K562 (cell line): ENCODE data around the gene CSKMT. TPM values are rescaled to one million over a fixed set of nuclear protein-coding genes. Genes with fewer than 3 reads are reported as not detected.

Experiments
- BACH1 ChIP-seq: fragments of 200-800 bp; sonication (Bioruptor generic); IDR thresholded peaks from 2 replicates; pipeline ENCODE4 v1.6.1; 2016; ENCODE audit warnings: missing genetic modification characterization, missing compliant biosample characterization
- CBFA2T2 ChIP-seq: fragments of 450-650 bp; conservative IDR thresholded peaks from 2 replicates; pipeline ENCODE4 v1.6.1; 2017; ENCODE audit warnings: mild to moderate bottlenecking
- GTF2A2 ChIP-seq: IDR thresholded peaks from 2 replicates; pipeline ENCODE4 v1.6.1; 2016; ENCODE audit warnings: mild to moderate bottlenecking, missing genetic modification characterization, missing compliant biosample characterization
- JUNB ChIP-seq: fragments of 450-650 bp; formaldehyde crosslinking; conservative IDR thresholded peaks from 2 replicates; pipeline ENCODE4 v1.4.0; 2020; ENCODE audit warnings: mild to moderate bottlenecking
- POLR3G ChIP-seq: IDR thresholded peaks from 2 replicates; pipeline ENCODE4 v1.6.1; 2011; ENCODE audit not compliant: insufficient read length, insufficient replicate concordance; ENCODE audit errors: extremely low read depth
- SMAD2 ChIP-seq: fragments of 150-350 bp; IDR thresholded peaks from 2 replicates; pipeline ENCODE4 v1.6.1; 2014; ENCODE audit warnings: low read depth, mild to moderate bottlenecking, low read length
- STAG1 ChIP-seq: sonication (generic); formaldehyde crosslinking; IDR thresholded peaks from 2 replicates; pipeline ENCODE4 v1.5.0; 2020; ENCODE audit warnings: missing genetic modification reagents, borderline replicate concordance
- U2AF1 ChIP-seq: fragments of 200-400 bp; formaldehyde crosslinking; optimal IDR thresholded peaks from 2 replicates; pipeline ENCODE3; 2017; ENCODE audit warnings: mild to moderate bottlenecking, low read depth, low read length, moderate library complexity
- ZNF318 ChIP-seq, 2 experiments: fragments of 450-650 bp; IDR thresholded peaks; 2 replicates each; pipeline ENCODE4 v1.6.1; 2016; ENCODE audit warnings: mild to moderate bottlenecking in 2 of 2, borderline replicate concordance in 1 of 2, low read depth in 1 of 2, moderate library complexity in 1 of 2
- ZNF589 ChIP-seq: fragments of 200-800 bp; sonication (Bioruptor generic); IDR thresholded peaks from 2 replicates; pipeline ENCODE4 v1.6.1; 2016; ENCODE audit warnings: low read depth, missing genetic modification characterization, missing compliant biosample characterization
- ZNF699 ChIP-seq: fragments of 250-450 bp; sonication (Bioruptor Pico); IDR thresholded peaks from 2 replicates; pipeline ENCODE4 v1.8.0; 2021; ENCODE audit warnings: mild to moderate bottlenecking, moderate library complexity; ENCODE audit not compliant: insufficient replicate concordance
- ZNF717 ChIP-seq: fragments of 250-450 bp; sonication (Bioruptor Pico); IDR thresholded peaks from 2 replicates; pipeline ENCODE4 v1.5.0; 2021
- ZNF75A ChIP-seq: fragments of 450-650 bp; formaldehyde crosslinking; IDR thresholded peaks from 2 replicates; pipeline ENCODE4 v1.4.0; 2020; ENCODE audit warnings: mild to moderate bottlenecking
- polyA plus RNA-seq, 8 experiments: library from polyadenylated mRNA; depleted of rRNA in 4 of 8; stranded (reverse) in 5 of 8; unstranded in 3 of 8; fragments of >200 nt; fragmentation: Nextera tagmentation in 2 of 8; fragmentation: Illumina TruSeq in 1 of 8; extraction: Ambion mirVana in 2 of 8; extraction: Trizol in 1 of 8; gene quantifications; 2 replicates each; pipeline versions ENCODE4 v1.2.1 to v1.2.3, GENCODE V29; 2011 to 2014; ENCODE audit warnings: inconsistent platforms in 1 of 8, missing spikeins in 1 of 8
- total RNA-seq, 7 experiments: library from RNA; depleted of rRNA in 6 of 7; stranded (reverse); fragments of >200 nt in 6 of 7; fragmentation: Illumina TruSeq in 2 of 7; extraction: Trizol in 2 of 7; gene quantifications; 2 replicates each; pipeline versions ENCODE4 v1.2.1 to v1.2.3, GENCODE V29; 2011 to 2021; ENCODE audit warnings: low replicate concordance in 1 of 7
- TF ChIP-seq, protein P1 (sequence below), 3 experiments: IDR thresholded peaks in 2 of 3; conservative IDR thresholded peaks in 1 of 3; 2 replicates each; pipeline ENCODE4 v1.5.1; 2011 to 2012; ENCODE audit warnings: low read length in 3 of 3, mild to moderate bottlenecking in 3 of 3, control low read depth in 2 of 3, improper control_type of control experiment in 1 of 3, inconsistent platforms in 1 of 3, low read depth in 1 of 3, mixed read lengths in 1 of 3, moderate library complexity in 1 of 3; ENCODE audit not compliant: insufficient read depth in 2 of 3
- TF ChIP-seq, protein P2 (sequence below): fragments of 200-400 bp; formaldehyde crosslinking; IDR thresholded peaks from 2 replicates; pipeline ENCODE4 v1.6.1; 2017; ENCODE audit warnings: mild to moderate bottlenecking, low read depth, low read length, moderate library complexity

The CSKMT gene
- total and polyA plus RNA-seq, 9 of the 15 experiments (the other 6 are each of a cell fraction or from before 2014, with no cell fraction given) = 10.3 to 108 (median 27.2) TPM

- no peak for TF ChIP-seq ZNF318 (IDR thresholded peaks at IDR 0.05; ENCODE audit: borderline replicate concordance in 1 of 2, low read depth in 1 of 2)
- TF ChIP-seq CBFA2T2 = peak; percentile 82
- TF ChIP-seq JUNB = no peak
- no peak for TF ChIP-seq POLR3G
- no peak for TF ChIP-seq BACH1
- TF ChIP-seq ZNF75A (CRISPR knock-in tag) = no peak
- TF ChIP-seq GTF2A2 (tag) = no peak
- no peak for TF ChIP-seq U2AF1
- TF ChIP-seq, protein P1, sequence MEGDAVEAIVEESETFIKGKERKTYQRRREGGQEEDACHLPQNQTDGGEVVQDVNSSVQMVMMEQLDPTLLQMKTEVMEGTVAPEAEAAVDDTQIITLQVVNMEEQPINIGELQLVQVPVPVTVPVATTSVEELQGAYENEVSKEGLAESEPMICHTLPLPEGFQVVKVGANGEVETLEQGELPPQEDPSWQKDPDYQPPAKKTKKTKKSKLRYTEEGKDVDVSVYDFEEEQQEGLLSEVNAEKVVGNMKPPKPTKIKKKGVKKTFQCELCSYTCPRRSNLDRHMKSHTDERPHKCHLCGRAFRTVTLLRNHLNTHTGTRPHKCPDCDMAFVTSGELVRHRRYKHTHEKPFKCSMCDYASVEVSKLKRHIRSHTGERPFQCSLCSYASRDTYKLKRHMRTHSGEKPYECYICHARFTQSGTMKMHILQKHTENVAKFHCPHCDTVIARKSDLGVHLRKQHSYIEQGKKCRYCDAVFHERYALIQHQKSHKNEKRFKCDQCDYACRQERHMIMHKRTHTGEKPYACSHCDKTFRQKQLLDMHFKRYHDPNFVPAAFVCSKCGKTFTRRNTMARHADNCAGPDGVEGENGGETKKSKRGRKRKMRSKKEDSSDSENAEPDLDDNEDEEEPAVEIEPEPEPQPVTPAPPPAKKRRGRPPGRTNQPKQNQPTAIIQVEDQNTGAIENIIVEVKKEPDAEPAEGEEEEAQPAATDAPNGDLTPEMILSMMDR (IDR thresholded peaks at IDR 0.05 in 2 of 3, conservative IDR thresholded peaks at IDR 0.05 in 1 of 3; ENCODE audit: insufficient read depth in 2 of 3, low read depth in 1 of 3, low read length in 3 of 3) = no peak
- TF ChIP-seq ZNF699 (CRISPR knock-in tag) = no peak
- TF ChIP-seq ZNF717 (CRISPR knock-in tag) = no peak
- no peak for TF ChIP-seq STAG1 (CRISPR knock-in tag)
- TF ChIP-seq ZNF589 (CRISPR knock-in tag) = no peak
- TF ChIP-seq, protein P2, sequence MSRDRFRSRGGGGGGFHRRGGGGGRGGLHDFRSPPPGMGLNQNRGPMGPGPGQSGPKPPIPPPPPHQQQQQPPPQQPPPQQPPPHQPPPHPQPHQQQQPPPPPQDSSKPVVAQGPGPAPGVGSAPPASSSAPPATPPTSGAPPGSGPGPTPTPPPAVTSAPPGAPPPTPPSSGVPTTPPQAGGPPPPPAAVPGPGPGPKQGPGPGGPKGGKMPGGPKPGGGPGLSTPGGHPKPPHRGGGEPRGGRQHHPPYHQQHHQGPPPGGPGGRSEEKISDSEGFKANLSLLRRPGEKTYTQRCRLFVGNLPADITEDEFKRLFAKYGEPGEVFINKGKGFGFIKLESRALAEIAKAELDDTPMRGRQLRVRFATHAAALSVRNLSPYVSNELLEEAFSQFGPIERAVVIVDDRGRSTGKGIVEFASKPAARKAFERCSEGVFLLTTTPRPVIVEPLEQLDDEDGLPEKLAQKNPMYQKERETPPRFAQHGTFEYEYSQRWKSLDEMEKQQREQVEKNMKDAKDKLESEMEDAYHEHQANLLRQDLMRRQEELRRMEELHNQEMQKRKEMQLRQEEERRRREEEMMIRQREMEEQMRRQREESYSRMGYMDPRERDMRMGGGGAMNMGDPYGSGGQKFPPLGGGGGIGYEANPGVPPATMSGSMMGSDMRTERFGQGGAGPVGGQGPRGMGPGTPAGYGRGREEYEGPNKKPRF = no peak
- no peak for TF ChIP-seq SMAD2
These were observed 13.9 kb downstream of the CSKMT start, which contains the start of gene UBXN1 (continued) for GRCh38 chr11:62678770-62679696.
